Endothelial cell of umbilical vein (primary cell): ENCODE measurements around the gene SEC62. TPM values are rescaled to one million over a fixed set of nuclear protein-coding genes. Genes with fewer than 3 reads are reported as not detected.

Experiments
- BruUV-seq: library from RNA; stranded (reverse); fragments of 400-500 nt; replicated peaks from 2 replicates; lab custom pipeline; 2021; lab: Mats Ljungman, UMichigan
- CTCF ChIA-PET: fragments of 300-600, 350-600 bp; sonication (Branson Sonifier 250); formaldehyde crosslinking; loops from one replicate; lab custom pipeline; 2021; ENCODE audit warnings: antibody characterized with exemption, inconsistent platforms; lab: Charles Lee
- POLR2A ChIA-PET: fragments of 300-600, 350-600 bp; sonication (Branson Sonifier 250); formaldehyde crosslinking; loops from one replicate; lab custom pipeline; 2021; ENCODE audit warnings: antibody characterized with exemption, inconsistent platforms; lab: Charles Lee
- DNase-seq: peaks from one replicate; pipeline ENCODE4 v3.0.0-alpha.2; 2011; ENCODE audit warnings: low read depth, low spot score
- FAIRE-seq: peaks from 2 replicates; lab custom pipeline; 2011; peaks lifted over from hg19 to GRCh38; lab: Jason Lieb, UNC
- H2AFZ ChIP-seq: 2 replicates; pipeline ENCODE4 v1.6.0; 2012; ENCODE audit warnings: low read depth, low read length, control low read depth, inconsistent platforms
- H3K27ac ChIP-seq: 2 replicates; pipeline ENCODE4 v1.5.1; 2011; ENCODE audit warnings: low read depth, mild to moderate bottlenecking, control low read depth, low read length, moderate library complexity; ENCODE audit not compliant: insufficient read depth
- H3K27me3 ChIP-seq, 2 experiments: 2 replicates each; pipeline versions ENCODE4 v1.6.0 to v1.6.1; 2011; ENCODE audit warnings: low read length in 2 of 2, mixed read lengths in 1 of 2; ENCODE audit not compliant: control insufficient read depth in 2 of 2, insufficient read depth in 2 of 2
- H3K36me3 ChIP-seq, 2 experiments: 2 replicates in 1 of 2; 3 replicates in 1 of 2; pipeline ENCODE4 v1.5.1; 2011; ENCODE audit warnings: low read length in 2 of 2, mild to moderate bottlenecking in 1 of 2, moderate library complexity in 1 of 2; ENCODE audit not compliant: control insufficient read depth in 2 of 2, insufficient read depth in 2 of 2; ENCODE audit errors: extremely low read depth in 1 of 2
- H3K4me1 ChIP-seq: 3 replicates; pipeline ENCODE4 v1.5.1; 2011; ENCODE audit warnings: mild to moderate bottlenecking, low read length; ENCODE audit not compliant: control insufficient read depth, insufficient read depth; ENCODE audit errors: extremely low read depth
- H3K4me2 ChIP-seq: 2 replicates; pipeline ENCODE4 v1.6.1; 2011; ENCODE audit warnings: low read length, control low read depth, mixed read lengths; ENCODE audit not compliant: insufficient read depth
- H3K4me3 ChIP-seq, 3 experiments: fragments of 200-600 bp in 1 of 3; sonication (generic), shearing (Covaris generic) in 1 of 3; replicated peaks in 1 of 3; 2 replicates each; pipeline ENCODE4 v1.5.1; 2011 to 2016; ENCODE audit warnings: control low read depth in 3 of 3, low read length in 3 of 3, mild to moderate bottlenecking in 2 of 3, inconsistent platforms in 1 of 3, low read depth in 1 of 3, moderate library complexity in 1 of 3; ENCODE audit not compliant: insufficient read depth in 1 of 3
- H3K79me2 ChIP-seq: 2 replicates; pipeline ENCODE4 v1.6.0; 2012; ENCODE audit warnings: low read length, inconsistent platforms; ENCODE audit not compliant: control insufficient read depth, insufficient read depth
- H3K9ac ChIP-seq: replicated peaks from 2 replicates; pipeline ENCODE3; 2011; ENCODE audit warnings: low read length, control low read depth; ENCODE audit not compliant: insufficient read depth; ENCODE audit errors: extremely low read depth
- H3K9me1 ChIP-seq: replicated peaks from 3 replicates; pipeline ENCODE4 v1.6.0; 2011; ENCODE audit warnings: mild to moderate bottlenecking, low read length; ENCODE audit not compliant: control insufficient read depth, insufficient read depth; ENCODE audit errors: extremely low read depth
- H3K9me3 ChIP-seq: replicated peaks from 2 replicates; pipeline ENCODE4 v1.5.1; 2012; ENCODE audit warnings: low read length, inconsistent platforms; ENCODE audit not compliant: control insufficient read depth, insufficient read depth
- H4K20me1 ChIP-seq: replicated peaks from 2 replicates; pipeline ENCODE3; 2011; ENCODE audit warnings: mild to moderate bottlenecking, low read length; ENCODE audit not compliant: control insufficient read depth, insufficient read depth; ENCODE audit errors: extremely low read depth
- CTCF ChIP-seq, 2 donors: IDR thresholded peaks; 1 replicate in 1 of 2; 2 replicates in 1 of 2; pipeline ENCODE4 v1.5.1; 2011; ENCODE audit warnings: low read length in 2 of 2, mild to moderate bottlenecking in 2 of 2, moderate library complexity in 2 of 2, control low read depth in 1 of 2, inconsistent platforms in 1 of 2, low read depth in 1 of 2; ENCODE audit not compliant: insufficient read depth in 1 of 2; ENCODE audit errors: extremely low read depth in 1 of 2
- EZH2 ChIP-seq: IDR thresholded peaks from 2 replicates; pipeline ENCODE4 v1.6.1; 2012; ENCODE audit warnings: borderline replicate concordance, low read depth, mild to moderate bottlenecking, moderate library complexity, low read length, inconsistent platforms; ENCODE audit not compliant: severe bottlenecking
- FOS ChIP-seq: IDR thresholded peaks from 2 replicates; pipeline ENCODE4 v1.6.1; 2011; ENCODE audit warnings: mild to moderate bottlenecking, low read length, moderate library complexity, borderline replicate concordance; ENCODE audit not compliant: insufficient read depth
- GATA2 ChIP-seq: IDR thresholded peaks from 2 replicates; pipeline ENCODE4 v1.7.0; 2011; ENCODE audit warnings: low read depth, mild to moderate bottlenecking, moderate library complexity, mixed read lengths, low read length; ENCODE audit not compliant: insufficient read length, insufficient read depth
- JUN ChIP-seq: IDR thresholded peaks from 2 replicates; pipeline ENCODE4 v1.6.1; 2011; ENCODE audit warnings: borderline replicate concordance, low read depth; ENCODE audit not compliant: insufficient read length, insufficient read depth
- MAX ChIP-seq: IDR thresholded peaks from 2 replicates; pipeline ENCODE4 v1.6.1; 2011; ENCODE audit not compliant: insufficient read depth, insufficient read length
- MYC ChIP-seq: IDR thresholded peaks from one replicate; pipeline ENCODE4 v1.6.1; 2011; ENCODE audit warnings: mild to moderate bottlenecking, low read depth, low read length
- POLR2A ChIP-seq: IDR thresholded peaks from 2 replicates; pipeline ENCODE4 v1.6.1; 2012; ENCODE audit warnings: low read depth, mild to moderate bottlenecking, control low read depth, low read length
- POLR2AphosphoS5 ChIP-seq: IDR thresholded peaks from 2 replicates; pipeline ENCODE4 v1.6.1; 2012; ENCODE audit warnings: low read depth, mild to moderate bottlenecking, control low read depth, low read length, moderate library complexity; ENCODE audit not compliant: insufficient read depth
- dilution Hi-C: fragments of 300-500 bp; cut with MboI; formaldehyde crosslinking; loops from one replicate; pipeline ENCODE4 v1.15.0; 2019; ENCODE audit warnings: low sequenced_read_pairs; ENCODE audit not compliant: extremely low pct_ligation_motif_present
- intact Hi-C: fragments of 100-400 bp; cut with micrococcal nuclease; formaldehyde crosslinking; loops from one replicate; pipeline ENCODE4 v1.10.0; 2022
- polyA plus RNA-seq, 4 experiments: library from polyadenylated mRNA; depleted of rRNA in 3 of 4; stranded (reverse) in 3 of 4; unstranded in 1 of 4; fragments of >200 nt; gene quantifications; 2 replicates each; pipeline versions ENCODE4 v1.2.1 to v1.2.3, GENCODE V29; 2011 to 2012; ENCODE audit warnings: missing spikeins in 1 of 4
- total RNA-seq: library from RNA; stranded (reverse); gene quantifications from 2 replicates; pipeline ENCODE4 v1.2.3, GENCODE V29; 2021

SEC62 gene
- total and polyA plus RNA-seq, 2 donors (not counting 3 experiments of a cell fraction or from before 2014, with no cell fraction given), result 90.7 to 90.8 TPM

GRCh38 chr3:169945313-169945712 is 21.3 kb upstream of the SEC62 start:
- no TSS peak for BruUV-seq

More at GRCh38 chr3:169945313-169945712, 21.3 kb upstream of the SEC62 start:
- peak overlapping the region; percentile 35 for H3K4me2 ChIP-seq
- no peaks in the 10 kb centered on the region for H3K9me1 ChIP-seq
- TF ChIP-seq POLR2AphosphoS5 (no peak), JUN (no peak), CTCF (IDR thresholded peaks at IDR 0.05; ENCODE audit: extremely low read depth in 1 of 2, insufficient read depth in 1 of 2, low read depth in 1 of 2, low read length in 2 of 2) (no peak), MAX (no peak), POLR2A (no peak), GATA2 (no peak), EZH2 (no peak), MYC (no peak), FOS (no peak)
- no peaks in the 10 kb centered on the region for H4K20me1 ChIP-seq
- H3K27ac ChIP-seq, result no peak overlapping the region
- ChIA-PET POLR2A (no interaction called here), CTCF (no interaction called here)
- H3K9ac ChIP-seq, result no peak overlapping the region
- no peak overlapping the region for H2AFZ ChIP-seq
- DNase-seq (peak; percentile 61), FAIRE-seq (peak; percentile 78)
- intact Hi-C loops (no loop called here), dilution Hi-C loops (no loop called here)
- H3K4me3 ChIP-seq, result no peak overlapping the region
- peaks cover 6 to 9% of the 10 kb centered on the region in 2 experiments for H3K27me3 ChIP-seq
- H3K36me3 ChIP-seq, result no peaks in the 10 kb centered on the region
- H3K9me3 ChIP-seq, result no peaks in the 10 kb centered on the region
- H3K79me2 ChIP-seq, result no peaks in the 10 kb centered on the region
- peaks cover 4% of the 10 kb centered on the region for H3K4me1 ChIP-seq
